Measurements from ENCODE around the gene SSTR5.

Gene SSTR5

DNA sequence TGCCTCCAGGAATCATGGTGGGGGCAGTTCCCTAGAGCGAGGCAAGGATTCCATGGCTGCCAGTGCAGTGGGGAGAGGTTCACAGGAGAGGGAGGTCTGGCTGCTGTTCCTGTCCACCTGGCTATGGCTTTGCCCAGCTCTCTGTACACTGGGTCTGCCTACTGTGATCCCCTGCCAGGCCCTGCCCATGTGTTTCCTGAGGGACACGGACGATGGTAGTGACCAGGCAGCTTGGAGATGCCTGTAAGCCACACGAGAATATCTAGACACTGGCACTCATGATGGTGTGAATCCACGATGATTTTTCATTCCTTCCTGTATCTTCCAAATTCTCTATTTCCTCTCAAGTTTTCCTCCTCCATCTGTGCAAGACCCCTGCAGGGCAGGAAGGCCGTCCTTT lies 12.4 kb downstream of the SSTR5 start:
- TF ChIP-seq POLR2AphosphoS5 (IDR thresholded peaks at IDR 0.05; ENCODE audit: low read depth, low read length) (no peak), TAF1 (IDR thresholded peaks at IDR 0.05; ENCODE audit: borderline replicate concordance, insufficient read depth, low read length) (no peak), SIN3A (IDR thresholded peaks at IDR 0.05; ENCODE audit: borderline replicate concordance, insufficient read depth, low read length) (no peak), FOXP2 (optimal IDR thresholded peaks at IDR 0.05; ENCODE audit: borderline replicate concordance, extremely low read depth, extremely low read length, insufficient read depth) (no peak)
- TF ChIP-seq, protein P1, sequence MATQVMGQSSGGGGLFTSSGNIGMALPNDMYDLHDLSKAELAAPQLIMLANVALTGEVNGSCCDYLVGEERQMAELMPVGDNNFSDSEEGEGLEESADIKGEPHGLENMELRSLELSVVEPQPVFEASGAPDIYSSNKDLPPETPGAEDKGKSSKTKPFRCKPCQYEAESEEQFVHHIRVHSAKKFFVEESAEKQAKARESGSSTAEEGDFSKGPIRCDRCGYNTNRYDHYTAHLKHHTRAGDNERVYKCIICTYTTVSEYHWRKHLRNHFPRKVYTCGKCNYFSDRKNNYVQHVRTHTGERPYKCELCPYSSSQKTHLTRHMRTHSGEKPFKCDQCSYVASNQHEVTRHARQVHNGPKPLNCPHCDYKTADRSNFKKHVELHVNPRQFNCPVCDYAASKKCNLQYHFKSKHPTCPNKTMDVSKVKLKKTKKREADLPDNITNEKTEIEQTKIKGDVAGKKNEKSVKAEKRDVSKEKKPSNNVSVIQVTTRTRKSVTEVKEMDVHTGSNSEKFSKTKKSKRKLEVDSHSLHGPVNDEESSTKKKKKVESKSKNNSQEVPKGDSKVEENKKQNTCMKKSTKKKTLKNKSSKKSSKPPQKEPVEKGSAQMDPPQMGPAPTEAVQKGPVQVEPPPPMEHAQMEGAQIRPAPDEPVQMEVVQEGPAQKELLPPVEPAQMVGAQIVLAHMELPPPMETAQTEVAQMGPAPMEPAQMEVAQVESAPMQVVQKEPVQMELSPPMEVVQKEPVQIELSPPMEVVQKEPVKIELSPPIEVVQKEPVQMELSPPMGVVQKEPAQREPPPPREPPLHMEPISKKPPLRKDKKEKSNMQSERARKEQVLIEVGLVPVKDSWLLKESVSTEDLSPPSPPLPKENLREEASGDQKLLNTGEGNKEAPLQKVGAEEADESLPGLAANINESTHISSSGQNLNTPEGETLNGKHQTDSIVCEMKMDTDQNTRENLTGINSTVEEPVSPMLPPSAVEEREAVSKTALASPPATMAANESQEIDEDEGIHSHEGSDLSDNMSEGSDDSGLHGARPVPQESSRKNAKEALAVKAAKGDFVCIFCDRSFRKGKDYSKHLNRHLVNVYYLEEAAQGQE (IDR thresholded peaks at IDR 0.05; ENCODE audit: insufficient read depth in 1 of 2, low read depth in 2 of 2, low read length in 2 of 2), result no peak

DNA sequence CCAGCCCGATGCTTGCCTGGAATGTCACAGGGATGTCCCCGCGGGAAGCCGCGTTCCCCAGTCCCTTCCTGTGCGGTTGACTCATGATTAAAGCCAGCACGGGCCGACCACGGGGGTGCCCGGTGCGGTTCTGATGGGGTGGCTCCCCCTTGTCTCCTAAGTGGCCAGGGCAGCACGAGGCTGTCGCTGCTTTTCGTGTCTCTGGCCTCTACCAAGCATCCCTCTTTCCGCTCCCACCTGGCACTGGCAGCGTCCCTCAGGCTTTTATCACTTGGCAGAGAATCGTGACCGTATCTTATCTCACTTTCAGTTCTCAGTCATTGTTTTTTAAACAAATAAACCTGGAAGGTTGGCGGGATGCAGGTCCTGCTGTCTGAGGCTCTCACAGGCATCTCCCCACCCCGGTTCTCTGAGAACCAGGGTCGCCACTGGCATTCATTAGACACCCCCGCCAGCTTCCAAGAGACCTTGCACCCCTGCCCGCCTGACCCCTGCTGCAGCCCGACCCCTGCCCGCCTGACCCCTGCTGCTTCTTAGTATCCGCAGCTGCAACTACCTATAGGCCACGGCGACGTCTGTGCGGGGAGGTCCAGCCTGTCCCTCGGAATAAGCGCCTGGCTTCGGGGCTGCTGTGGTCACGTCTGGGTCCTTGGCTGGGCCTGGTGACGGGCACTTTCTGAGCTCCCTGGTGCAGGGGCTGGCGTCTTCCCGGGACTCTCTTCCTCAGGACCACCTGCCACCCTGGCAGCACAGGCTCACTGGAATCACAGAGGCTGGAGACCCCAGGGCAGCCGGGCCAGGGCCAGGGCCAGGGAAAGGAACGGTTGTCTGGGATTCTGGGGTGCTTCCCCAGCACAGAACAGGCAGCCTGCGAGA lies 16.0 kb downstream of the SSTR5 start:
- TF ChIP-seq, protein P1 (IDR thresholded peaks at IDR 0.05; ENCODE audit: insufficient read depth in 1 of 2, low read depth in 2 of 2, low read length in 2 of 2), result no peak
- TF ChIP-seq FOXP2 (optimal IDR thresholded peaks at IDR 0.05; ENCODE audit: borderline replicate concordance, extremely low read depth, extremely low read length, insufficient read depth), result no peak
- TF ChIP-seq POLR2AphosphoS5 (IDR thresholded peaks at IDR 0.05; ENCODE audit: low read depth, low read length), result no peak
- no peak for TF ChIP-seq SIN3A (IDR thresholded peaks at IDR 0.05; ENCODE audit: borderline replicate concordance, insufficient read depth, low read length)

DNA sequence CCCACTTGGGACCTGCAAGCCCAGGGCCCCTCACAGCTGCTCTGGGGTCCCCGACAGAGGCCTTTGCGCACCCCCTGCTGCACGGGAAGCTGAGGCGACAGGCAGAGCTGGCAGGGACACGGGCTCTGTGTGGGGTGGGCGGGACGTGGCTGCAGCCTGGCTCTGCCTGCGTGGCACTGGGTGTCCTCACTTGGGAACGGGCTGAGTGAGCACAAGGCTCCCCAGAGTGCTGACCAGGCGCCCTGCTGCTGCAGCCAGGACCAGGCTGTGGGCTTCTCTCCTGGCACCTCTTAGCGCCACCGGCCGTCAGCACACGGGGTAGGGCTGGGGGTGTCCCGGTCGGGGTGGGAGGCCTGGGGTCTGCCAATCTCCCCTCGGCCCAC lies 16.9 kb downstream of the SSTR5 start:
- TF ChIP-seq POLR2AphosphoS5 (IDR thresholded peaks at IDR 0.05; ENCODE audit: low read depth, low read length), result no peak
- TF ChIP-seq SIN3A (IDR thresholded peaks at IDR 0.05; ENCODE audit: borderline replicate concordance, insufficient read depth, low read length), result no peak
- TF ChIP-seq TAF1 (IDR thresholded peaks at IDR 0.05; ENCODE audit: borderline replicate concordance, insufficient read depth, low read length), result no peak
- TF ChIP-seq, protein P1 (IDR thresholded peaks at IDR 0.05; ENCODE audit: insufficient read depth in 1 of 2, low read depth in 2 of 2, low read length in 2 of 2), result no peak
- no peak for TF ChIP-seq FOXP2 (optimal IDR thresholded peaks at IDR 0.05; ENCODE audit: borderline replicate concordance, extremely low read depth, extremely low read length, insufficient read depth)

DNA sequence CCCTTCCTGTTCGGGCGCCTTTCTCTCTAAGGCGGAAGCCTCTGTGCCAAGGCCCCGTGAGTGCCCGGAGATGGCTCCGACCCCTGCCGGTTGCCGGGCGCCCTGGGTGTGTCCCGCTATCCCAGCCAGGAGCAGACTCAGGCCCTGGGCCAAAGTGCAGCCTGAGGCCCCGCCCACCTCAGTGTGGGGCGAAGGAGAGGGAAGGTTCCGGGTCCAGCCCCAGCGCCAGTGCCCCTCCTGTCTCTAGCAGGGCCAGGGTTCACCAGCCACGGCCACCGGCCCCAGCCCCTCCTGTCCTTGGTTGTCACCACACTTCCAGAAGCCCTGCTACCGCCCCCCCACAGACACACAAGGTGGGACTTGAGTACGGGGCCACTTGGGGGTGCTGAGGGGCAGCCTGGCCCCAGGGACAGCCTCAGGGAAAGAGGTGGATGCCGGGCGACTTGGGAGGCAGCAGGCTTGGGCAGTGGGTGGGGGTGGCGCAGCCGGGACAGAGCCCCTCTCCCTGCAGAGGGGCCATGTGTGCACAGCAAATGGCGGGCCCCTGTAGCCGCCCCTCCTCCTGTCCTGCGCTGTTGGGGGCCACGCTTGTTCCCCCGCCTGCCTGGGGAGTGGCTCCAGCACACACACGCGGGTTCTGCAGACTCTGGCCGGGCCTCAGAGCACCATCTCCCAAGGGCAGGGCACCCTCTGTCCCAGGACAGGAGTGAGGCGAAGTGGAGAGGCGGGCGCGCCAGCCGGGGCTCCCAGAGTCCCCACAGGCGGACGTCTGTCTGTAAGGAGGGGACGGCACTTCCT lies 17.5 kb downstream of the SSTR5 start:
- no peak for TF ChIP-seq SIN3A (IDR thresholded peaks at IDR 0.05; ENCODE audit: borderline replicate concordance, insufficient read depth, low read length)
- TF ChIP-seq POLR2AphosphoS5 (IDR thresholded peaks at IDR 0.05; ENCODE audit: low read depth, low read length), result no peak
- no peak for TF ChIP-seq FOXP2 (optimal IDR thresholded peaks at IDR 0.05; ENCODE audit: borderline replicate concordance, extremely low read depth, extremely low read length, insufficient read depth)
- TF ChIP-seq, protein P1 (IDR thresholded peaks at IDR 0.05; ENCODE audit: insufficient read depth in 1 of 2, low read depth in 2 of 2, low read length in 2 of 2), result no peak
- no peak for TF ChIP-seq TAF1 (IDR thresholded peaks at IDR 0.05; ENCODE audit: borderline replicate concordance, insufficient read depth, low read length)

All from PFSK-1 (cell line).